Ascending aorta (tissue), 2 donors: ENCODE results near the gene TBC1D22B. TPM values are rescaled to one million over a fixed set of nuclear protein-coding genes. Genes with fewer than 3 reads are reported as not detected.

Experiments
- DNase-seq, 2 donors: peaks; one replicate each; pipeline ENCODE4 v3.0.0-alpha.2; 2019; ENCODE audit warnings: low spot score in 2 of 2
- H3K27ac ChIP-seq, 2 donors: fragments of 200-600 bp; sonication (generic); one replicate each; pipeline ENCODE4 v1.5.1; 2016 to 2017; ENCODE audit warnings: mild to moderate bottlenecking in 1 of 2
- H3K27me3 ChIP-seq: fragments of 200-600 bp; sonication (generic); one replicate; pipeline ENCODE4 v1.5.1; 2017
- H3K36me3 ChIP-seq, 2 donors: fragments of 200-600 bp; sonication (generic); one replicate each; pipeline ENCODE4 v1.5.1; 2016
- H3K4me1 ChIP-seq, 2 donors: fragments of 200-600 bp; sonication (generic); one replicate each; pipeline ENCODE4 v1.5.1; 2016 to 2017; ENCODE audit warnings: mild to moderate bottlenecking in 1 of 2
- H3K4me3 ChIP-seq, 2 donors: fragments of 200-600 bp; sonication (generic); one replicate each; pipeline ENCODE4 v1.5.1; 2016 to 2017; ENCODE audit warnings: mild to moderate bottlenecking in 1 of 2
- H3K9me3 ChIP-seq, 2 donors: fragments of 200-600 bp; sonication (generic); one replicate each; pipeline ENCODE4 v1.5.1; 2016
- CTCF ChIP-seq, 3 experiments: fragments of 200-600 bp in 2 of 3; fragments of 450-650 bp in 1 of 3; sonication (generic) in 2 of 3; IDR thresholded peaks; one replicate each; pipeline ENCODE4 v1.5.1; 2016 to 2019; ENCODE audit warnings: antibody characterized with exemption in 3 of 3, mild to moderate bottlenecking in 1 of 3, moderate library complexity in 1 of 3
- intact Hi-C: fragments of 100-400 bp; cut with DNase I; formaldehyde crosslinking; loops from one replicate; pipeline ENCODE4 v1.15.1; 2023
- total RNA-seq: library from RNA; depleted of rRNA; stranded (reverse); fragments of >200 nt; gene quantifications from one replicate; pipeline ENCODE4 v1.1.0, GENCODE V29; 2016

TBC1D22B gene
- total RNA-seq, 1 donor from 2014 or later = 11.1 TPM

- no peak for DNase-seq
- H3K36me3 ChIP-seq = peaks cover 6 to 22% of the 10 kb centered on the region in 2 donors
- peaks cover 0 to 10% of the 10 kb centered on the region in 2 donors for H3K4me1 ChIP-seq
- no peak overlapping the region for H3K4me3 ChIP-seq
- H3K27me3 ChIP-seq = no peaks in the 10 kb centered on the region
- no peak for TF ChIP-seq CTCF (IDR thresholded peaks at IDR 0.05)
- intact Hi-C loops = no loop called here
- no peaks in the 10 kb centered on the region for H3K9me3 ChIP-seq
- no peak overlapping the region for H3K27ac ChIP-seq
Measured at GRCh38 chr6:37269105-37269504, 11.5 kb downstream of the TBC1D22B start.

GRCh38 chr6:37272834-37273566 is 15.4 kb downstream of the TBC1D22B start:
- DNase-seq = no peak
- no peaks in the 10 kb centered on the region for H3K27me3 ChIP-seq
- H3K36me3 ChIP-seq = peaks cover 6 to 22% of the 10 kb centered on the region in 2 donors
- no peak for TF ChIP-seq CTCF (IDR thresholded peaks at IDR 0.05)
- intact Hi-C loops = no loop called here
- H3K4me3 ChIP-seq = no peak overlapping the region
- peaks cover 0 to 2% of the 10 kb centered on the region in 2 donors for H3K4me1 ChIP-seq
- H3K9me3 ChIP-seq = no peaks in the 10 kb centered on the region
- H3K27ac ChIP-seq = no peak overlapping the region

GRCh38 chr6:37273690-37274089 is 16.1 kb downstream of the TBC1D22B start:
- Histone ChIP-seq H3K27me3 (no peaks in the 10 kb centered on the region), H3K4me1 (peaks cover 0 to 7% of the 10 kb centered on the region in 2 donors), H3K27ac (no peak overlapping the region), H3K9me3 (no peaks in the 10 kb centered on the region), H3K36me3 (peaks cover 6 to 22% of the 10 kb centered on the region in 2 donors), H3K4me3 (no peak overlapping the region)
- intact Hi-C loops = no loop called here
- no peak for DNase-seq
- no peak for TF ChIP-seq CTCF (IDR thresholded peaks at IDR 0.05)

GRCh38 chr6:37275350-37275749 is 17.8 kb downstream of the TBC1D22B start:
- Histone ChIP-seq H3K9me3 (no peaks in the 10 kb centered on the region), H3K36me3 (peaks cover 0 to 11% of the 10 kb centered on the region in 2 donors), H3K4me1 (peaks cover 4 to 21% of the 10 kb centered on the region in 2 donors), H3K27me3 (no peaks in the 10 kb centered on the region), H3K27ac (no peak overlapping the region), H3K4me3 (no peak overlapping the region)
- intact Hi-C loops = no loop called here
- TF ChIP-seq CTCF (IDR thresholded peaks at IDR 0.05) = no peak
- DNase-seq = no peak

GRCh38 chr6:37277001-37277409 is 19.4 kb downstream of the TBC1D22B start:
- H3K27ac ChIP-seq = peak overlapping the region in 1 of 2 donors; percentile 92
- H3K36me3 ChIP-seq = no peaks in the 10 kb centered on the region
- H3K4me3 ChIP-seq = no peak overlapping the region
- no peaks in the 10 kb centered on the region for H3K9me3 ChIP-seq
- peaks cover 11 to 36% of the 10 kb centered on the region in 2 donors for H3K4me1 ChIP-seq
- DNase-seq = no peak
- intact Hi-C loops = no loop called here
- no peak for TF ChIP-seq CTCF (IDR thresholded peaks at IDR 0.05)
- no peaks in the 10 kb centered on the region for H3K27me3 ChIP-seq
